ENCODE results near the gene HEG1. TPM values are rescaled to one million over a fixed set of nuclear protein-coding genes. Genes with fewer than 3 reads are reported as not detected.

Gene HEG1
- total RNA-seq, 1 experiment from 2014 or later = 14.6 TPM

GRCh38 chr3:124928333-124929202, 127.2 kb downstream of the HEG1 start:
- ChIA-PET CTCF (interaction anchor here (0.6 to 2.4 kb wide), 20 partner anchors 10 to 657 kb away, joined by 3 to 13 read pairs (median 4); no protein-coding TSS in a partner anchor), POLR2A (interaction anchor here (0.6 kb wide), 2 partner anchors 141 to 650 kb away, joined by 3 read pairs; no protein-coding TSS in a partner anchor)
- H3K27ac Mint-ChIP-seq = no peak overlapping the region
- ATAC-seq (peak; percentile 53; the same call in 1 of the 2 replicates), DNase-seq (ENCODE audit: low spot score) (peak; percentile 58)
- H3K9me3 Mint-ChIP-seq = no peaks in the 10 kb centered on the region
- H3K4me1 Mint-ChIP-seq = no peaks in the 10 kb centered on the region
- TF ChIP-seq CTCF (IDR thresholded peaks at IDR 0.05) (peak; percentile 59), ETV6 (CRISPR knock-in tag; IDR thresholded peaks at IDR 0.05) (no peak), GTF2I (CRISPR knock-in tag; conservative IDR thresholded peaks at IDR 0.05) (0 out of 2 replicates have a peak, but pooled peaks have one; percentile 3), E2F1 (CRISPR knock-in tag; IDR thresholded peaks at IDR 0.05) (no peak)
- H3K36me3 Mint-ChIP-seq = no peaks in the 10 kb centered on the region
- H3K4me3 Mint-ChIP-seq = no peak overlapping the region
- H3K27me3 Mint-ChIP-seq (ENCODE audit: low read depth) = no peaks in the 10 kb centered on the region

- H3K4me3 Mint-ChIP-seq = no peak overlapping the region
- H3K27ac Mint-ChIP-seq = no peak overlapping the region
- H3K4me1 Mint-ChIP-seq = no peaks in the 10 kb centered on the region
- no peaks in the 10 kb centered on the region for H3K36me3 Mint-ChIP-seq
- CTCF ChIA-PET = interaction anchor here (0.6 to 2.4 kb wide), 8 partner anchors 38 to 658 kb away, joined by 3 to 13 read pairs (median 4); no protein-coding TSS in a partner anchor
- POLR2A ChIA-PET = no interaction called here
- no peaks in the 10 kb centered on the region for H3K9me3 Mint-ChIP-seq
- no peak for DNase-seq (ENCODE audit: low spot score)
- no peaks in the 10 kb centered on the region for H3K27me3 Mint-ChIP-seq (ENCODE audit: low read depth)
- ATAC-seq = no peak
- TF ChIP-seq USF1 (CRISPR knock-in tag; IDR thresholded peaks at IDR 0.05) (no peak), ESRRA (CRISPR knock-in tag; IDR thresholded peaks at IDR 0.05; ENCODE audit: borderline replicate concordance) (no peak), PRRX2 (CRISPR knock-in tag; IDR thresholded peaks at IDR 0.05) (no peak), AFF4 (CRISPR knock-in tag; IDR thresholded peaks at IDR 0.05; ENCODE audit: borderline replicate concordance) (no peak), ZNF281 (CRISPR knock-in tag; IDR thresholded peaks at IDR 0.05) (no peak), CREB1 (CRISPR knock-in tag; IDR thresholded peaks at IDR 0.05) (no peak), NFYB (CRISPR knock-in tag; conservative IDR thresholded peaks at IDR 0.05; ENCODE audit: low read depth) (no peak), E2F1 (CRISPR knock-in tag; IDR thresholded peaks at IDR 0.05) (no peak), GRHL2 (CRISPR knock-in tag; IDR thresholded peaks at IDR 0.05; ENCODE audit: insufficient replicate concordance, severe bottlenecking) (no peak), ZNF423 (CRISPR knock-in tag; IDR thresholded peaks at IDR 0.05) (no peak), ZNF416 (CRISPR knock-in tag; IDR thresholded peaks at IDR 0.05) (no peak), ZMAT4 (CRISPR knock-in tag; IDR thresholded peaks at IDR 0.05) (no peak), EMX1 (CRISPR knock-in tag; IDR thresholded peaks at IDR 0.05) (no peak), ERG (CRISPR knock-in tag; IDR thresholded peaks at IDR 0.05) (no peak), ATF3 (CRISPR knock-in tag; conservative IDR thresholded peaks at IDR 0.05) (no peak), ZNF121 (CRISPR knock-in tag; IDR thresholded peaks at IDR 0.05) (no peak)
Observed at GRCh38 chr3:124927574-124928045, 128.2 kb downstream of the HEG1 start.
